Tibial nerve (tissue), 4 donors: Measurements from ENCODE around the gene HOXB5. TPM values are rescaled to one million over a fixed set of nuclear protein-coding genes. Genes with fewer than 3 reads are reported as not detected.

Experiments
- DNase-seq, 2 donors: peaks; one replicate each; pipeline ENCODE4 v3.0.0-alpha.2; 2019; ENCODE audit warnings: low spot score in 2 of 2
- H3K27ac ChIP-seq, 4 donors: fragments of 200-600 bp; sonication (generic) in 3 of 4; one replicate each; pipeline ENCODE4 v1.5.1; 2017 to 2019; ENCODE audit warnings: mild to moderate bottlenecking in 1 of 4
- H3K27me3 ChIP-seq, 2 donors: fragments of 200-600 bp; sonication (generic) in 1 of 2; one replicate each; pipeline versions ENCODE4 v1.5.1 to v1.6.0; 2017 to 2019
- H3K36me3 ChIP-seq, 3 donors: fragments of 200-600 bp; sonication (generic); one replicate each; pipeline ENCODE4 v1.5.1; 2018 to 2019
- H3K4me1 ChIP-seq, 4 donors: fragments of 200-600 bp; sonication (generic) in 3 of 4; one replicate each; pipeline ENCODE4 v1.5.1; 2017 to 2019
- H3K4me3 ChIP-seq, 4 donors: fragments of 200-600 bp; sonication (generic) in 3 of 4; one replicate each; pipeline ENCODE4 v1.5.1; 2017 to 2019; ENCODE audit warnings: mild to moderate bottlenecking in 1 of 4, moderate library complexity in 1 of 4
- H3K9me3 ChIP-seq, 4 donors: fragments of 200-600 bp; sonication (generic) in 3 of 4; one replicate each; pipeline ENCODE4 v1.5.1; 2017 to 2019
- EP300 ChIP-seq, 2 donors: sonication (generic); formaldehyde crosslinking; IDR thresholded peaks; one replicate each; pipeline ENCODE4 v1.6.1; 2017; ENCODE audit warnings: antibody characterized with exemption in 2 of 2, mild to moderate bottlenecking in 1 of 2
- POLR2A ChIP-seq, 2 donors: fragments of 450-650 bp; IDR thresholded peaks; one replicate each; pipeline ENCODE4 v1.6.1; 2017; ENCODE audit warnings: antibody characterized with exemption in 2 of 2, mild to moderate bottlenecking in 2 of 2, moderate library complexity in 2 of 2
- WGBS, 2 donors: methylation state at CpG; one replicate each; pipeline ENCODE4 v1.1.5; 2018; 5-methylcytosine and 5-hydroxymethylcytosine counted together
- total RNA-seq, 4 donors: library from RNA; depleted of rRNA; stranded (reverse); fragments of >200 nt; gene quantifications; one replicate each; pipeline ENCODE4 v1.1.0, GENCODE V29; 2016
- TF ChIP-seq, protein P1 (sequence below), 5 experiments: fragments of 200-600 bp in 3 of 5; fragments of 450-650 bp in 2 of 5; sonication (generic) in 3 of 5; IDR thresholded peaks; one replicate each; pipeline ENCODE4 v1.5.1; 2016 to 2019; ENCODE audit warnings: antibody characterized with exemption in 5 of 5, mild to moderate bottlenecking in 3 of 5, moderate library complexity in 2 of 5

Gene HOXB5
- total RNA-seq, 4 donors from 2014 or later: 1.6 to 1.8 TPM; not detected in 2

DNA sequence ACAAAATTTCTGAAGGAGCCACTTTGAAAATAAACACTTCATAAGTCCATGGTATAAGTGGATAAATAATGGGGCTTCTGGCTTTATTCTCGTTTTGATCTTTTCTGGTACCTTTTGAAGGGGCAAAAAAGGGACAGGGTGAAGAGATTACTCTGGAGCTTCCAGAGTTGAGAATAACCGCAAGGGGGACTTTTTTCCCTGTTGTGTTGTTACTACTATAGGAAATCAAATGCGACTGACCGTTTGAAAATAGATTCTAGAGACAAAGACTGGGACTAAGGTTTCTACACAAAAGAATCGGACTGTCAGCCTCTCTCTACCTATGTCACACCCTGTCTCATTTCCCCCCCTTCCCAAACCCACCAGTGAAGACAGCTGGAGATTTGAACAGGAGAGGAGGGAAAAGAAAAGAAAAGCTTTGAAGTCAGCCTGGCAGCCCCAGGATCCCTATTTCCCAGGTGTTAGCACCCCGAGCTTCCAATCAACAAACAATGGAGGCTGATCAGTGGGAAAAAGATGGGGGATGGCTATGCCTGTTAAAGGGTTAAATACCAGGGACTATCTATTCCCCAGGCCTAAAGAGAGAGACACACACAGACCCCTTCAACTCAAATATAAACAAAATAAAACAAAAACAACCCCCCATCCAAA is 23.8 kb downstream of the HOXB5 start:
- Histone ChIP-seq H3K27ac (peak overlapping the region; percentile 19 to 85 (median 82)), H3K4me1 (peaks cover 0 to 59% (median 8%) of the 10 kb centered on the region in 4 donors), H3K36me3 (no peaks in the 10 kb centered on the region), H3K4me3 (no peak overlapping the region), H3K9me3 (no peaks in the 10 kb centered on the region), H3K27me3 (peaks cover 0 to 89% of the 10 kb centered on the region in 2 donors)
- WGBS, 2 donors: 42 to 44% methylated on average over 6 of the region's 6 CpGs
- TF ChIP-seq EP300 (IDR thresholded peaks at IDR 0.05): no peak
- TF ChIP-seq, protein P1, sequence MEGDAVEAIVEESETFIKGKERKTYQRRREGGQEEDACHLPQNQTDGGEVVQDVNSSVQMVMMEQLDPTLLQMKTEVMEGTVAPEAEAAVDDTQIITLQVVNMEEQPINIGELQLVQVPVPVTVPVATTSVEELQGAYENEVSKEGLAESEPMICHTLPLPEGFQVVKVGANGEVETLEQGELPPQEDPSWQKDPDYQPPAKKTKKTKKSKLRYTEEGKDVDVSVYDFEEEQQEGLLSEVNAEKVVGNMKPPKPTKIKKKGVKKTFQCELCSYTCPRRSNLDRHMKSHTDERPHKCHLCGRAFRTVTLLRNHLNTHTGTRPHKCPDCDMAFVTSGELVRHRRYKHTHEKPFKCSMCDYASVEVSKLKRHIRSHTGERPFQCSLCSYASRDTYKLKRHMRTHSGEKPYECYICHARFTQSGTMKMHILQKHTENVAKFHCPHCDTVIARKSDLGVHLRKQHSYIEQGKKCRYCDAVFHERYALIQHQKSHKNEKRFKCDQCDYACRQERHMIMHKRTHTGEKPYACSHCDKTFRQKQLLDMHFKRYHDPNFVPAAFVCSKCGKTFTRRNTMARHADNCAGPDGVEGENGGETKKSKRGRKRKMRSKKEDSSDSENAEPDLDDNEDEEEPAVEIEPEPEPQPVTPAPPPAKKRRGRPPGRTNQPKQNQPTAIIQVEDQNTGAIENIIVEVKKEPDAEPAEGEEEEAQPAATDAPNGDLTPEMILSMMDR (IDR thresholded peaks at IDR 0.05): peak in 1 of 5 experiments; percentile 12
- no peak for DNase-seq

GRCh38 chr17:48569240-48569582 is 24.4 kb downstream of the HOXB5 start:
- Histone ChIP-seq H3K27ac (peak overlapping the region; percentile 38 to 85 (median 82)), H3K36me3 (no peaks in the 10 kb centered on the region), H3K9me3 (no peaks in the 10 kb centered on the region), H3K4me1 (peaks cover 0 to 60% (median 8%) of the 10 kb centered on the region in 4 donors), H3K27me3 (peaks cover 0 to 89% of the 10 kb centered on the region in 2 donors), H3K4me3 (peak overlapping the region in 1 of 4 donors; percentile 31)
- TF ChIP-seq EP300 (IDR thresholded peaks at IDR 0.05) (no peak), POLR2A (IDR thresholded peaks at IDR 0.05) (no peak)
- TF ChIP-seq, protein P1 (IDR thresholded peaks at IDR 0.05): no peak
- WGBS, 2 donors: 20 to 28% methylated on average over 3 of the region's 3 CpGs
- no peak for DNase-seq

GRCh38 chr17:48568499-48569239 is 24.9 kb downstream of the HOXB5 start:
- 9 to 13% methylated on average over 33 of the region's 33 CpGs for WGBS, 2 donors
- Histone ChIP-seq H3K27me3 (peaks cover 0 to 90% of the 10 kb centered on the region in 2 donors), H3K36me3 (no peaks in the 10 kb centered on the region), H3K27ac (peak overlapping the region; percentile 38 to 85 (median 82)), H3K4me1 (peaks cover 0 to 66% (median 8%) of the 10 kb centered on the region in 4 donors), H3K9me3 (no peaks in the 10 kb centered on the region), H3K4me3 (peak overlapping the region; percentile 3 to 31 (median 8))
- DNase-seq: no peak
- no peak for TF ChIP-seq POLR2A (IDR thresholded peaks at IDR 0.05)
- no peak for TF ChIP-seq EP300 (IDR thresholded peaks at IDR 0.05)
- TF ChIP-seq, protein P1 (IDR thresholded peaks at IDR 0.05): no peak

DNA sequence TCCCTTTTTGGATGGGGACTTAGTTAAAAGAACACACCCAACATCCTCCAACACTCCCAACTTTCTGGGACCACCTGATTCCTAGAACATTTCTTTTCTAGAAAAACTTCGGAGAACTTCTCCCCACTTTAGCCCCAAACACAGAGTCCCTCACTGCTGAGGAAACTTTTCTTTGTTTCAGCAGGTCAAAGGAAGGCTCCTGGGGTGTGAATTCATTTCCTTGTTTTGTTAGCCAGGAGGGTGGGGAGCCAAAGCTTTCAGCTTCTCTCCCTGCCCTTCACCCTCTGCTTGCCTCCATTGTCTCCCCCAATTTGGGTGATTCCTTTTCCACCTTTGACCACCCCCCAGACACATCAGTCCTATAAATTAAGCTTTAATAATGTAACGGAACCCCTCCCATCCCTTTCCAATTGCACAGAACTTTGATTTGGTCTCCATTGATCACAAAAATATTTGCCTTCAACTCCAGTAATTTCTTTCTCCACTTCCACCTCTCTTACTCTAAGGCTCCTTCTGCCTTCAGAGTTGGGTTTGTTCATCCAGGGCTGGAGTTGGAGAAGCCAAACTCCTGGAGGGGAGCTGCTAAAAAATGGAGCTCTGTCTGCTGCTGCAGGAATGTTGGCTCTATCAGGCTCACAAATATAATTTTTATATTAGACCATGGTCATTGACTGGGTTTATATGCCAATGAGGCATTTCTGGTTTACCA is 25.8 kb downstream of the HOXB5 start:
- WGBS, 2 donors: 30 to 61% methylated on average over 2 of the region's 2 CpGs
- Histone ChIP-seq H3K27ac (peak overlapping the region; percentile 6 to 85 (median 61)), H3K9me3 (no peaks in the 10 kb centered on the region), H3K27me3 (peaks cover 0 to 97% of the 10 kb centered on the region in 2 donors), H3K36me3 (no peaks in the 10 kb centered on the region), H3K4me1 (peaks cover 0 to 60% (median 8%) of the 10 kb centered on the region in 4 donors), H3K4me3 (peak overlapping the region; percentile 3 to 31 (median 8))
- no peak for TF ChIP-seq EP300 (IDR thresholded peaks at IDR 0.05)
- TF ChIP-seq, protein P1 (IDR thresholded peaks at IDR 0.05): no peak
- no peak for TF ChIP-seq POLR2A (IDR thresholded peaks at IDR 0.05)
- no peak for DNase-seq
